K562 (cell line): ENCODE measurements around the gene TEDC1. TPM values are rescaled to one million over a fixed set of nuclear protein-coding genes. Genes with fewer than 3 reads are reported as not detected.

Source experiments
- ATAC-seq: fragments of 200-7000 bp; cut with Tn5 transposase; 3 replicates; pipeline ENCODE4 v1.9.1; 2020; ENCODE audit warnings: moderate library complexity
- BruUV-seq: library from RNA; stranded (reverse); fragments of 400-500 nt; replicated peaks from 2 replicates; lab custom pipeline; 2021; lab: Mats Ljungman, UMichigan
- CTCF ChIA-PET: fragments of 300-600 bp; formaldehyde crosslinking; extraction: SDS; loops from one replicate; lab custom pipeline; 2021; ENCODE audit warnings: low intra/inter-chr PET ratio; lab: Yijun Ruan, JAX
- POLR2A ChIA-PET: fragments of 300-600, 350-650 bp; sonication (Branson Sonifier 250); formaldehyde crosslinking; extraction: SDS; loops from one replicate; lab custom pipeline; 2021; ENCODE audit warnings: antibody characterized with exemption, inconsistent platforms; lab: Yijun Ruan, JAX
- DNase-seq, 4 experiments: peaks; one replicate each; pipeline versions ENCODE4 v3.0.0 to v3.0.0-alpha.2; 2011 to 2018; ENCODE audit warnings: low spot score in 3 of 4, mixed read lengths in 3 of 4; ENCODE audit errors: extremely low read depth in 1 of 4
- FAIRE-seq: peaks from 2 replicates; lab custom pipeline; 2011; peaks lifted over from hg19 to GRCh38; lab: Jason Lieb, UNC
- H2AFZ ChIP-seq: 2 replicates; pipeline ENCODE4 v1.6.0; 2011; ENCODE audit warnings: low read depth, low read length, control low read depth, inconsistent platforms
- H3K27ac ChIP-seq: fragments of 200-600 bp; 3 replicates; pipeline ENCODE4 v1.8.0; 2011; ENCODE audit warnings: low read depth, mild to moderate bottlenecking, control low read depth, inconsistent platforms, low read length, moderate library complexity, mixed read lengths; ENCODE audit errors: extremely low read depth
- H3K27me3 ChIP-seq, 2 experiments: fragments of 300-600 bp in 1 of 2; 2 replicates in 1 of 2; 3 replicates in 1 of 2; pipeline versions ENCODE4 v1.6.0 to v1.8.0; 2011; ENCODE audit warnings: inconsistent platforms in 2 of 2, low read length in 2 of 2, mild to moderate bottlenecking in 1 of 2, mixed read lengths in 1 of 2, moderate library complexity in 1 of 2; ENCODE audit not compliant: control insufficient read depth in 2 of 2, insufficient read depth in 2 of 2
- H3K36me3 ChIP-seq: fragments of 300-600 bp; 3 replicates; pipeline ENCODE4 v1.8.0; 2011; ENCODE audit warnings: mild to moderate bottlenecking, low read length, inconsistent platforms; ENCODE audit not compliant: control insufficient read depth, insufficient read depth
- H3K4me1 ChIP-seq, 2 experiments: fragments of 200-600 bp in 1 of 2; replicated peaks in 1 of 2; 2 replicates in 1 of 2; 3 replicates in 1 of 2; pipeline versions ENCODE4 v1.5.1 to v1.8.0; 2011; ENCODE audit warnings: inconsistent platforms in 2 of 2, low read length in 2 of 2, mild to moderate bottlenecking in 1 of 2, mixed read lengths in 1 of 2, moderate library complexity in 1 of 2; ENCODE audit not compliant: control insufficient read depth in 2 of 2, insufficient read depth in 2 of 2
- H3K4me2 ChIP-seq: 2 replicates; pipeline ENCODE4 v1.6.1; 2011; ENCODE audit warnings: low read length, control low read depth, inconsistent platforms, mixed read lengths; ENCODE audit not compliant: insufficient read depth
- H3K4me3 ChIP-seq: fragments of 200-600 bp; sonication (generic), shearing (Covaris generic); 2 replicates; pipeline ENCODE4 v1.5.1; 2016; ENCODE audit warnings: control low read depth, inconsistent platforms
- H3K79me2 ChIP-seq: fragments of 200-600 bp; 3 replicates; pipeline ENCODE4 v1.8.0; 2011; ENCODE audit warnings: low read length, inconsistent platforms; ENCODE audit not compliant: control insufficient read depth, insufficient read depth
- H3K9ac ChIP-seq, 2 experiments: 2 replicates each; pipeline versions ENCODE4 v1.6.0 to v1.6.1; 2011; ENCODE audit warnings: low read depth in 2 of 2, low read length in 2 of 2, control low read depth in 1 of 2, inconsistent platforms in 1 of 2, mild to moderate bottlenecking in 1 of 2, mixed read lengths in 1 of 2; ENCODE audit not compliant: insufficient read depth in 1 of 2
- H3K9me1 ChIP-seq: one replicate; pipeline ENCODE4 v1.6.0; 2011; ENCODE audit warnings: inconsistent platforms, mild to moderate bottlenecking, low read length, moderate library complexity; ENCODE audit not compliant: control insufficient read depth, insufficient read depth
- H3K9me3 ChIP-seq: replicated peaks from 2 replicates; pipeline ENCODE4 v1.5.1; 2011; ENCODE audit warnings: low read depth, low read length, inconsistent platforms; ENCODE audit not compliant: control insufficient read depth, insufficient read depth
- H4K20me1 ChIP-seq: replicated peaks from 2 replicates; pipeline ENCODE4 v1.6.1; 2011; ENCODE audit warnings: low read length, inconsistent platforms, mixed read lengths; ENCODE audit not compliant: control insufficient read depth, insufficient read depth
- ATF7 ChIP-seq: fragments of 450-650 bp; IDR thresholded peaks from 2 replicates; pipeline ENCODE4 v1.7.1; 2014; ENCODE audit warnings: mild to moderate bottlenecking, moderate library complexity
- BACH1 ChIP-seq: fragments of 200-800 bp; sonication (Bioruptor generic); IDR thresholded peaks from 2 replicates; pipeline ENCODE4 v1.6.1; 2016; ENCODE audit warnings: missing genetic modification characterization, missing compliant biosample characterization
- ILK ChIP-seq: fragments of 450-650 bp; IDR thresholded peaks from 2 replicates; pipeline ENCODE4 v1.6.1; 2016; ENCODE audit warnings: missing genetic modification characterization, low read depth, mild to moderate bottlenecking, missing compliant biosample characterization, moderate library complexity, borderline replicate concordance
- KDM1A ChIP-seq, 2 experiments: fragments of 450-650 bp; IDR thresholded peaks; 2 replicates each; pipeline ENCODE4 v1.6.1; 2016; ENCODE audit warnings: mild to moderate bottlenecking in 2 of 2
- KDM4B ChIP-seq, 2 experiments: fragments of 450-650 bp in 1 of 2; sonication (generic) in 1 of 2; IDR thresholded peaks; 2 replicates each; pipeline ENCODE4 v1.6.1; 2016 to 2017; ENCODE audit warnings: borderline replicate concordance in 2 of 2, antibody characterized with exemption in 1 of 2, low read depth in 1 of 2, mild to moderate bottlenecking in 1 of 2
- SMAD3 ChIP-seq: fragments of 450-650 bp; formaldehyde crosslinking; conservative IDR thresholded peaks from 2 replicates; pipeline ENCODE4 v1.4.0; 2020; ENCODE audit warnings: mild to moderate bottlenecking
- U2AF2 ChIP-seq: fragments of 200-400 bp; formaldehyde crosslinking; optimal IDR thresholded peaks from 2 replicates; pipeline ENCODE3; 2017; ENCODE audit warnings: low read depth, mild to moderate bottlenecking, low read length
- ZBTB5 ChIP-seq: fragments of 450-650 bp; IDR thresholded peaks from 2 replicates; pipeline ENCODE4 v1.6.1; 2017; ENCODE audit warnings: antibody characterized with exemption
- ZNF133 ChIP-seq: fragments of 250-450 bp; sonication (Bioruptor Pico); IDR thresholded peaks from 2 replicates; pipeline ENCODE4 v1.4.0; 2020; ENCODE audit warnings: mild to moderate bottlenecking
- ZNF354B ChIP-seq: fragments of 250-450 bp; sonication (Bioruptor Pico); IDR thresholded peaks from 2 replicates; pipeline ENCODE4 v1.4.0; 2020
- WGBS: fragments of 100-300 bp; shearing (Covaris generic); methylation state at CpG from one replicate; pipeline ENCODE4 v1.1.6; 2016; ENCODE audit warnings: low coverage, mixed read lengths; ENCODE audit not compliant: insufficient coverage; ENCODE audit errors: missing lambda C conversion rate; 5-methylcytosine and 5-hydroxymethylcytosine counted together
- in situ Hi-C: fragments of 300-500 bp; cut with MboI; formaldehyde crosslinking; loops from 4 replicates; pipeline ENCODE4 v1.15.0; 2018; ENCODE audit warnings: inconsistent platforms, mixed read lengths
- intact Hi-C: fragments of 100-400 bp; cut with micrococcal nuclease; formaldehyde crosslinking; loops from 2 replicates; pipeline ENCODE4 v1.14.2; 2022
- polyA plus RNA-seq, 8 experiments: library from polyadenylated mRNA; depleted of rRNA in 4 of 8; stranded (reverse) in 5 of 8; unstranded in 3 of 8; fragments of >200 nt; fragmentation: Nextera tagmentation in 2 of 8; fragmentation: Illumina TruSeq in 1 of 8; extraction: Ambion mirVana in 2 of 8; extraction: Trizol in 1 of 8; gene quantifications; 2 replicates each; pipeline versions ENCODE4 v1.2.1 to v1.2.3, GENCODE V29; 2011 to 2014; ENCODE audit warnings: inconsistent platforms in 1 of 8, missing spikeins in 1 of 8
- total RNA-seq, 7 experiments: library from RNA; depleted of rRNA in 6 of 7; stranded (reverse); fragments of >200 nt in 6 of 7; fragmentation: Illumina TruSeq in 2 of 7; extraction: Trizol in 2 of 7; gene quantifications; 2 replicates each; pipeline versions ENCODE4 v1.2.1 to v1.2.3, GENCODE V29; 2011 to 2021; ENCODE audit warnings: low replicate concordance in 1 of 7
- TF ChIP-seq, protein P1 (sequence below), 2 experiments: fragments of 450-650 bp in 1 of 2; sonication (generic) in 1 of 2; formaldehyde crosslinking in 1 of 2; IDR thresholded peaks in 1 of 2; conservative IDR thresholded peaks in 1 of 2; 2 replicates each; pipeline versions ENCODE4 v1.6.1 to v1.8.1; 2016 to 2023; ENCODE audit warnings: mild to moderate bottlenecking in 2 of 2, moderate library complexity in 2 of 2, inconsistent platforms in 1 of 2, missing genetic modification reagents in 1 of 2

TEDC1 gene
- total and polyA plus RNA-seq, 9 of the 15 experiments (the other 6 are each of a cell fraction or from before 2014, with no cell fraction given), result 0.21 to 28.3 (median 5.9) TPM

DNA sequence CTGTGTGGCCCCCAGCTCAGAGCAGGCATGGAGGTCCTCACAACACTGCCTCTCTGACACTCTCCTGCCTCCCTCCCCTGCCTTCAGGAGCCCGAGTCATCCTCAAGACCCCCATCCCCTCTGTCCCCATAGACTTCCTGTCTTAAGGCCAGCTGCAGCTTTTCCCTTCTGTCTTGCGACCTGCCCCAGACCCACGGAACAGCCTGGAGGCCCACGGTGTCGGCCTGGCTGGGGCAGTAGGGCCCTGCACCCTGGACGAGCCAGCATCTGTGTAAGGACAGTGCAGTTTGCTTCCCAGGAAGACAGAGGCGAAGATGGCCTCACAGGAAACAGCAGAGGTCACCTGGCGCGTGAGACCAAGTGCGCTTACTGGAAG lies 9.7 kb downstream of the TEDC1 start:
- Histone ChIP-seq H2AFZ (no peak overlapping the region), H3K4me3 (no peak overlapping the region), H3K27me3 (peaks cover 0 to 6% of the 10 kb centered on the region in 2 experiments; a peak in 2 of 5 replicates), H3K4me2 (no peak overlapping the region), H4K20me1 (no peaks in the 10 kb centered on the region), H3K9me1 (no peaks in the 10 kb centered on the region), H3K27ac (no peak overlapping the region), H3K9ac (peak overlapping the region in 1 of 2 experiments; percentile 55; a peak in 2 of 4 replicates), H3K79me2 (no peaks in the 10 kb centered on the region), H3K9me3 (no peaks in the 10 kb centered on the region), H3K4me1 (peaks cover 0 to 48% of the 10 kb centered on the region in 2 experiments; a peak in 2 of 5 replicates), H3K36me3 (no peaks in the 10 kb centered on the region)
- ATAC-seq, result no peak
- in situ Hi-C loops, result no loop called here
- 38% methylated on average over 9 of the region's 10 CpGs for WGBS
- TF ChIP-seq ZNF354B (CRISPR knock-in tag), result no peak
- TF ChIP-seq ILK (tag), result no peak
- TF ChIP-seq ZNF133 (CRISPR knock-in tag), result no peak
- no peak for TF ChIP-seq ATF7
- TF ChIP-seq, protein P1, sequence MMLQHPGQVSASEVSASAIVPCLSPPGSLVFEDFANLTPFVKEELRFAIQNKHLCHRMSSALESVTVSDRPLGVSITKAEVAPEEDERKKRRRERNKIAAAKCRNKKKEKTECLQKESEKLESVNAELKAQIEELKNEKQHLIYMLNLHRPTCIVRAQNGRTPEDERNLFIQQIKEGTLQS (IDR thresholded peaks at IDR 0.05), result no peak
- TF ChIP-seq, protein P1 (CRISPR knock-in tag; conservative IDR thresholded peaks at IDR 0.05), result no peak
- TF ChIP-seq U2AF2, result no peak
- TF ChIP-seq KDM1A (IDR thresholded peaks at IDR 0.05), result no peak
- no peak for TF ChIP-seq KDM4B (IDR thresholded peaks at IDR 0.05; ENCODE audit: borderline replicate concordance in 2 of 2, low read depth in 1 of 2)
- TF ChIP-seq ZBTB5, result no peak
- no peak for TF ChIP-seq SMAD3 (CRISPR knock-in tag)
- TF ChIP-seq BACH1 (tag), result no peak
- intact Hi-C loops, result no loop called here
- ChIA-PET POLR2A (interaction anchor here (3.1 kb wide), 1 partner anchor 8 kb away, joined by 15 read pairs; no protein-coding TSS in a partner anchor), CTCF (no interaction called here)
- no peak for DNase-seq
- no TSS peak for BruUV-seq
- FAIRE-seq, result no peak
